SK-N-DZ (cell line): ENCODE results near the gene PPP3CA.
"Not testable (repeated sequence)": the region's sequence is repeated elsewhere in the genome, so short reads cannot be mapped to it uniquely, and the experiment has no call there.

ENCODE experiments used
- DNase-seq: peaks from one replicate; pipeline ENCODE4 v3.0.0-alpha.2; 2015; ENCODE audit warnings: low spot score

The PPP3CA gene

DNA sequence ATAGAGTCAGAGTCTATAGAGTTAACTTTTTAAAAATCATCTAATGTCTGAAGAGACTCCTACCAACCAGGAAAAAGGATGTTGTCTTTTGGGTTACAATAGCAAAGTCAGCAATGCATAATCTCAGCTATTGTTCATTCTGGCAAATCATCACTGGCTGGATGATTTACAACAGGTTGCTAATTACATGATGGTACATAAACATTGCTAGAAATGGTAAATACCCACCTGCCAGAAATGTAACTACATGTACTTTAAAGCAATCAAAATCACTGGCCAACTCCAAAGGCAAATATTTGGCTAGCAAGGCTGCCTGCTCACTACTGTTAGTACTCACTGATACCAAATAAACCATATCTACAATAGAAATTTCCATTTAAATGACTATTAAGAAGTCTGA lies 91.1 kb downstream of the PPP3CA start:
- no peak for DNase-seq

DNA sequence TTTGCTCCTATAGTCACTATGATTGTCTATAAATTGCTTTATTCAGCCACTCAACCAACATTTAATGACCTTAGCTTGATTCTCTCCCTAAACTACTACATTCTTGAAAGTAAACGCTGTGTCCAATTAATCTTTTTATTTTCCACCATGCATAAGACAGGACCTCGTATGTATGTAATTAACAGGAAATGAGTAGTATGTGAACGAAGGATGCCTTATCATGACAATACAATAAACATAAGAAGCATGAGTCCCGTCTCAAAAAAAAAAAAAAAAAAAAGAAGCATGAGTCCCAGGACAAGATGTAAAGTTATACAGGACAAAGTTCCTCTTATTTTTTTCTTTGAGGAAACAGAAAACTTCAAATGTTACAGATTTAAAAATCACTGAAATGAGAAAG lies 92.5 kb downstream of the PPP3CA start:
- no peak for DNase-seq

- DNase-seq, result no peak
Observed at GRCh38 chr4:101253121-101253520, 94.2 kb downstream of the PPP3CA start.

DNA sequence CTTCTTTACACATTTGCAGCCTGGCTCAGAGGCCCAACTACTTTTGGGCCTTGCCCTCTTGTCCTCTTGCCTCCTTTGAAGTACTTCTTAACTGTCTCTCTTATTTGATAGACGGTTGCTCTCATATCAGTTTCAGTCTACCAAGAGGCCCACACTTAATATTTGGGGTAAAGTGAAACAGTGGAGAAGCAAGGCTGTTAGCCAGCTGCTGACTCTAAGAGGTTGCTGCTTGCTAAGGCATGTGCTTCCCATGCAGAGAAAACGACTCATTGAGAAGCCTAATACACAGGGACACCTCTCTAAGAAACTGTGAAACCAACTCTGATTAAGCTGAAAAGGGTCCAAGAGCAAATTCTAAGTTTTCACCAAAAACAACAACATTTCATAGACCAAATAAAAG lies 94.6 kb downstream of the PPP3CA start:
- DNase-seq, result no peak

- DNase-seq, result no peak
Observed at GRCh38 chr4:101251261-101251660, 96.1 kb downstream of the PPP3CA start.

DNA sequence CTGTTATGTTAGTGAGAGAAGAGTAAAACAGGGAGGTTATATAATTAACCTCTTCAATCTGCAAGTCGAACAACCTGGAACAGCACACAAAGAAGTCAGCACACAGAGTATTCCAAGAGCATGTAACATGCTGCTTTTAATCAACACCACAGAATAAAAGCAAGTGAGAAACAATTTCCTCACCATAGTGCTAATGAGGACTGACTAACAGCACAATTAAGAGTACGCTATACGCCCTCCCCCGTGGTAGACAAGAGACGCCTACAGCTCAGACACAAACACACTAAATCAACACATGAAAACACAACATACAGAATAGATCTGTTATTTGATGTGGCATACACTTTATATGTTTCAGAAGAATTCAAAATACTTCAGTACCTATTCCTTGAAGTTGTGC lies 103.0 kb downstream of the PPP3CA start:
- no peak for DNase-seq

DNA sequence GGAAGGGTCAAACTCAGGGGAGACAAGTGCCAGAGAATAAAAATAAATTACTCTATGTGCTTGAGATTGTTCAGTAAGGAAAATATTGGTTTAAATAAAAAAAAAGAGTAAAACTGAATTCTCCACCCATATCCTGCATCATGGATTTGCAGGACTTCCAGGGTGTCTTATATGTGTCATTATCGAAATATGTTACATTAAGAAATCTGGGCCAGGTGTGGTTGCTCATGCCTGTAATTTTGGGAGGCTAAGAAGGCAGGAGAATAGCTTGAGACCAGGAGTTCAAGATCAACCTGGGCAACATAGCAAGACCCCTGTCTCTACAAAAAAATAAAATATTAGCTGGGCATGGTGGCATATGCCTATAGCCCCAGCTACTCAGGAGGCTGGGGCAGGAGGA lies 104.9 kb downstream of the PPP3CA start:
- no peak for DNase-seq

DNA sequence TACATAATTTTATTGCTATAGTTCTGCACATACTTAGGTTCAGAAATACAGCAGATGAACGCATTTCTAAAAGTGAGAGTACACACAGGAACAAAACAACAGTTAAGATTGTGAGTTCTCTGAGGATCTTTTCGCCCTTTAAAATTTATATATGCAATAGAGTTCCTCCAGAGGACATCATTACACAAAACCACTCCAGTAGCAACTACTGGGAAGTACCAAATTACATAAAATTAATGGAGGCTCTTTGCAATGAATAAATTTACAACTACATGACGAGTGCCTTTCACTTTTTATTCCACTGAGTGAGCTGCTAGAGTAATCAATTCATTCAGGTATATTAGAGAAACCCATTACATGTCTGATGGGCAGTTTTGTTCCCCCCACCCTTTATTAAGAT lies 107.2 kb downstream of the PPP3CA start:
- no peak for DNase-seq

DNA sequence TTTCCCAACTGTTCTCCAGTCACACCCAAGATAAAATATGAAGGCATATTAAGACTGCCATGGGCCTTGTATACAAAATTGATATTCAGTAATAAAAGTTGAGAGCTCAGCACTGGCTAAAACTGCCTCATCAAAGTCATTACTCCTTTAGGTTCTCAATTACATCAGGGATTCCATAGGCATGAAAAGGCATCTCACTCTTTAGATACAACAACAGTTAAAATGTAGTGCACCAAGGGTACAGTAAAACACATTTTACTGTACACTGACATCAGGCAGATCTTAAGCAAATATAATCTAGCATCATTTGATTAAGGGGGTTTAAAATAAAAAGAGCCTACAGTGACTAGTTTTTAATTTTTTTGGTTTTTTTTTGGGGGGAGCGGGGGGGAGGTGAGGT lies 107.7 kb downstream of the PPP3CA start:
- DNase-seq, result no peak

DNA sequence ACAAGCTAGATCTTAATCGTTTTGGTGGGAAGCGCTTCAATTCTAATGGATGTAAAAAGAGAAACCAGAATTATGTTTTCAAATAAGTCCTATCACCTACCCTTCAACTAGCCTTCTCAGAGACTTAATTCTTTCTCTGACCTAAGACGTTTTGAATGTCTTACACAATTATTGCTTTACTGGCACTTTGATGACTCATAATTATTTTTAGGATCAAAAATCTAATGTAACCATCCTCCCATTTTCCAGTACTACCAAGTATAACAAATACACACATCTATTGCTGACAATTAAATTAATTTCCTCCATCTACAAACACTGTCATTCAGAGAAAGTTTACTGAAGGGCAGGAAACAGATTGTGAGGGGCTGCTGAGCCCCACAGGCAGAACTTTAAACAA lies 108.6 kb downstream of the PPP3CA start:
- DNase-seq, result no peak

DNA sequence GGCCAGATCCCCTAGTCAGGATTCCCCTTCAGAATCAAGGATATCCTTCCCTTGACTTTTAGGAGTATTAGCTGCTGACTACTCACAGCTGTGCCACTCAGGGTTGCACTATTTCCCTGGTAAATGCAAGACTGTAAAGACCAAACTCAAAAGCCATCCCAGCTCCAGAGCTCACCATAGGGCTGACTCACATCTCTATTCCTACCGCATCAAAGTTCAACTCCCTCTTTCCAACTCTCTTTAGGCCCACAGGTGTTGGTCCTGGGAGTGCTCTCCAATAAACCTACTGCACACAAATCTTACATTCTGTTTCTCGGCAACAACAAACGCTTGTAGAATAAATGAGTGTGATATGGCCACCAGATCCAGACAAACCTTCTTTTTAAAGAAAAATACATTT lies 109.6 kb downstream of the PPP3CA start:
- DNase-seq, result no peak

GRCh38 chr4:101236097-101236496 lies 111.2 kb downstream of the PPP3CA start:
- DNase-seq, result no peak

DNA sequence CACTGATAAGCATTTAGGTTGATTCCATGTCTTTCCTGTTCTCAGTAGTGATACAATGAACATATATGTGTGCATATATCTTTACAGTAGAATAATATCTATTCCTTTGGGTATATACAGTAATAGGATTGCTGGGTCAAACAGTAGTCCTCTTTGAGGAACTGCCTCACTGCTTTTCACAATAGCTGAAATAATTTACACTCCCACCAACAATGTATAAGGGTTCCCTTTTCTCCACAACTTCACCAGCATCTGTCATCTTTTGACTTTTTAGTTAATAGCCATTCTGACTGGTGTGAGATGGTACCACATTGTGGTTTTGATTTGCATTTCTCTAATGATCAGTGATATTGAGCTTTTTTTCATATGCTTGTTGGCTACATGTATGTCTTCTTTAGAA lies 113.2 kb downstream of the PPP3CA start:
- DNase-seq, result not testable (repeated sequence)

- DNase-seq, result no peak
Observed at GRCh38 chr4:101232074-101232776, 115.1 kb downstream of the PPP3CA start.

DNA sequence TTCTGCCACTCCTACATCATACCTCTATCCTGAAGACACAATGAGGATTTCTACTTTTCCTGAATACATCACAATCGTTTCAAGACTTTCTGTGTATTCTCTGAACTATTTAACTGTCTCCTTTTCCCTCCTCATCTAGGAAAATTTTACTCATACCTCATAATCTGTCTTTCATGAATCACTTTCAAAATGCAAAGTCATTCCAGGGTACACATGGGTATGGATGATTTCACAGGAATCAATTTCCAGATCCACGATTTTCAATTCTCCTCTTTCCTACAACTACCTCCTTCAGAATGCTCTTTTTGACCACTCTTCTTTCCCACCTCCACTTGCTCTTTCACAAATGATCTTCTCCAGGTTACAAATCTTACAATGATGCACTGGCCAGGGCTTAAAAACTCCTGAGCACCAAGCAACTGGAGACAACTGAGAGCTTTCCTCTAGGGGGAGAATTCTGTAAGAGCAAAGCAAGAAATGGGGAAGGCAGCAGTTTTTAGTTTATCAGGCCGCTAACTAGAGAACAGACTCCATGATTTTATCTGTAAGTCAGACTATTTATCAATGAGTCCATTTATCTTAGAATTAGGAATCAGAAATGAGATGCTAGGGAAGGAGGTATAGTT lies 116.4 kb downstream of the PPP3CA start:
- no peak for DNase-seq

DNA sequence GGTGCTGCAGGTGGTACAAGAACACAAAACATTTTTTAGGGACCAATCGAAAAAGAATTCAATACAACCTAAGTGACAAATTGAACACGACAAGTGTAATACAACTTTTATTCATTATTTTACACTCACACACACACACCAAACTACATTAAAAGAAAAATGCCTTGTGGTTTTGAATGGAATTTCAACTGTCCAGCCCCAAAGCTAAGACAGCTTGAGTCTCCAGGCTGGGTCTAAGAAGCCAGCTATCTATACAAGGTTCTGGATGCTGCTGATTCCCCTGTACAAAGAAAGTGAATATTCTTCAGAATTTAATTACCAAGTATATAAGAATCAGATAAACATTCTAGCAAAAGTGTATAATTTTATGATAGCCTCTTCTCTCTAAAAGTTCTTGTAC lies 118.2 kb downstream of the PPP3CA start:
- no peak for DNase-seq

DNA sequence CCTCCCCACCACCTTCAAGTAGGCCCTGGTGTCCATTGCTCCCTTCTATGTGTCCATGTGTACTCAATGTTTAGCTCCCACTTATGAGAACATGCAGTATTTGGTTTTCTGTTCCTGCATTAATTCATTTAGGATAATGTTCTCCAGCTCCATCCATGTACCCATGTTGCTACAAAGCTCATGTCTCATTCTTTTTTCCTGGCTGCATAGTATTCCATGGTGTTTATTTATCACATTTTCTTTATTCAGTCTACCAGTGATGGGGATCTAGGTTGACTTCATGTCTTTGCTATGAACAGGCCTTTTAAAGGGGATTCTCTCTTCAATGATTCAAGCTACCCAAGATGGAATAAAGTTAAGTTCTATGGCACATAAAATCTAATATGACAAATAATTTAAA lies 119.6 kb downstream of the PPP3CA start:
- no peak for DNase-seq

DNA sequence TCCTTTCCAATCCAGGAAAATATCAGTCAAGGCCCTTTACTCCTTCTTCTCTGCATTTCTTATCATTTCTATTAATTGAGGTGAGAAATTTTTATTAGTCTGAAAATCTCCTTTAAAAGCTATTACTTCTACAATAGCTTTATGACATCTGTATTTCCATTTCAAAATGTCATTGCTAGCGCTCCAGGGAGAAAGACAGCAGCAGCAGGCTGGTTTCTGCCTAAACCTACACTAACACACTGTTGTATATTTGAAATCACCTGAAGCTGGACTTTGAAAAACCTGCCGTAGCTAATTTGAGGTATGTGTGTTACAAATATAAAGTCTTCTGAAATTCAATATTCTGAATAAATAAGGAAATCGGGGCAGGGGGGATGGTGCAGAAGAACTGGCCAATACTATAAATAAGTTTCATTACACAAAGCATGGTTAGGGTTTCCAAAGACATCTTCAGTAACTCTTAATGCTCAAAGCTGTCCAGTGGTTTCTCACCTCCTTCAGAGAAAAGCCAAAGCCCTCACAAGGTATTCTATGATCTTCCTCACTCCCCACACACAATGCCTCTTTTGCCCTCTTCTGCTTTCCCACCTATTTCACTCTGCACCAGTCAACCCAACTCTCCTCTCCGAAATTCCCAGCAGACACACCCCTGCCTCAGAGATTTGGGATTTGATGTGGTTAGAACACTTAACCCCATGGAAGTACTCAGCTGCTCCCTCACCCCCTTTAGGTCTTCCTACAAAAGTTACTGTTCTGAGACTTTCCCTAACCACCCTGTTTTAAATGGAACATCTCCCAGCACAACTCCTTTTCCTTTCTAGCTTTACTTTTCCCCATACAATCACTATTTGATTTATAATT lies 122.7 kb downstream of the PPP3CA start:
- no peak for DNase-seq

DNA sequence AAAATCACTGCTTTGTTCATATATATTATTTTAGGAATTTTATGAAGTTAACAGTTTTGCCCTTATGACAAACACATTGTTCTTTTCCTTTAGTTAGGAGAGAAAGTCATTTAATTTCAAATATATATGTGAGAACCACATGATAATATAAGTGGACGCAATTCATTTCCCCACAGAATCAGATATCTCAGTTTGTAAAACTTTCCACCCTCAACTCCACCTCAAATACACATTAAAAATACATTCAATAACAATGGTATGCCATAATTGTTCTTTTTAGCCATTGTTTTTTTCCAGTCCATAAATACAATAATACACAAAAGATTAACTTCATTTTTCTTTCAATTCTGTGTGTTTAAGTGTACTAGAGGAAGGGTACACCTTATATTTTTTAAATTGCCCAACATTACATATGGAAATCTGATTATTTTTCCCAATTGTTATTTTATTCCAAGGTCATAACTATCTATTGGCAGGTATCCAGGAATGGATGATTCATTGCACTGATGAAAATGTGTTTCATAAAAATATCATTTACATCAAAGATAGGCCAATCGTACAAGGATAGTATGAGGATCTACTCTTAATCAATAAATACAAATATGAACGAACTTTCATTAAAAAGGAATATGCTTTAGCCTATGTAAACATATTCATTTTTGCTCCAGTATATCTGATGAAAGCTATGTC lies 125.0 kb downstream of the PPP3CA start:
- no peak for DNase-seq

- DNase-seq, result no peak
Observed at GRCh38 chr4:101221294-101221693, 126.0 kb downstream of the PPP3CA start.

DNA sequence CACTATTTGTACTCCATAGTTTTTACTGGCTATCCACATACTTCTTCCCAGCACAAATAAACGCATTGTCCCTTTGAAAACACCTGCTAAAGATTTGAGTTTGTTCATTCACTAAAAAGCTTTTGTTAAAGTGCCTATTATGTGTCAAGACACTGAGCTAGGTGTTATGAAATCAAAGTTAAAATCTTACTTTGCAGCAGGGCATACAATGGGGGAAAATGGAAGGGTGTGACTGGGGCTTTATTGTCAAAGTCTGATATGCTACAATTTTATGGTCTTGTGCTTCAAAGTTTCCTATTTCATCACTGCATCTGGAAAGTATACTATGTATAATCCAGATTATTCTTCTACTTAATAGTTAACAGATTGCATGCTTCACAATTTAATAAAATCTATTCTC lies 128.4 kb downstream of the PPP3CA start:
- no peak for DNase-seq

DNA sequence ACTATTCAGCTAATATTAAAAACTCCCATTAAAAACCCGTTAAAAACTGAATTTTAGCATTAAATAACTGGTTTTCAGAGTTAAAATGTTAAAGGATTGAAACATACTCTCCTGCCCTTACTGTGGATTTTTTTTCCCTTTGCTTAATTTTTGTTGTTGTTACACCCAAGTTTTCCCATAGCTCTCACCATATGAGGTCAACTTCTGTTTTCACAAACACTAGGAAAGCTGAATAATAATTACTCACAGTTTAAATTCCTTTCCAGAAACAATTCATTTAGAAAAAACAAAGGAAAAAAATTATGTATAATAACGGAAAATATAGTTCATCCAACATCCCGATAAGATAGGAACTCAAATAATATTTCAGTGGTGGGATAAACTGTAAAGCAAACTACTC lies 129.0 kb downstream of the PPP3CA start:
- DNase-seq, result no peak
